HepG2 (cell line): Measurements from ENCODE around the gene PTX4. TPM values are rescaled to one million over a fixed set of nuclear protein-coding genes. Genes with fewer than 3 reads are reported as not detected.

Source experiments
- ATAC-seq: fragments of 200-7000 bp; cut with Tn5 transposase; 3 replicates; pipeline ENCODE4 v1.9.1; 2020; ENCODE audit warnings: mild to moderate bottlenecking, moderate library complexity
- BruUV-seq: library from RNA; stranded (reverse); fragments of 400-500 nt; replicated peaks from 2 replicates; lab custom pipeline; 2021; lab: Mats Ljungman, UMichigan
- CTCF ChIA-PET: fragments of 300-600 bp; formaldehyde crosslinking; extraction: SDS; loops from one replicate; lab custom pipeline; 2021; ENCODE audit warnings: low total read pairs, inconsistent platforms, low intra/inter-chr PET ratio; lab: Yijun Ruan, JAX
- POLR2A ChIA-PET: fragments of 350-600 bp; sonication (Branson Sonifier 250); formaldehyde crosslinking; loops from one replicate; lab custom pipeline; 2020; ENCODE audit warnings: antibody characterized with exemption, inconsistent platforms; lab: Yijun Ruan, JAX
- DNase-seq: peaks from one replicate; pipeline ENCODE4 v3.0.0-alpha.2; 2015; ENCODE audit warnings: low spot score
- FAIRE-seq: peaks from 3 replicates; lab custom pipeline; 2011; peaks lifted over from hg19 to GRCh38; lab: Jason Lieb, UNC
- H2AFZ ChIP-seq: one replicate; pipeline ENCODE4 v1.6.1; 2011; ENCODE audit warnings: low read length, inconsistent platforms
- H3K27ac ChIP-seq: fragments of 300-600 bp; 3 replicates; pipeline ENCODE4 v1.8.0; 2011; ENCODE audit warnings: mixed run types, mild to moderate bottlenecking, mixed read lengths, low read length, inconsistent platforms; ENCODE audit not compliant: insufficient read depth; ENCODE audit errors: extremely low read length
- H3K27me3 ChIP-seq, 2 experiments: fragments of 200-600 bp in 1 of 2; 2 replicates in 1 of 2; 3 replicates in 1 of 2; pipeline versions ENCODE4 v1.6.0 to v1.8.0; 2011; ENCODE audit warnings: low read length in 2 of 2, mild to moderate bottlenecking in 2 of 2, moderate library complexity in 2 of 2, inconsistent platforms in 1 of 2; ENCODE audit not compliant: insufficient read depth in 2 of 2, control insufficient read depth in 1 of 2
- H3K36me3 ChIP-seq, 2 experiments: fragments of 200-600 bp in 1 of 2; replicated peaks in 1 of 2; 2 replicates in 1 of 2; 3 replicates in 1 of 2; pipeline versions ENCODE4 v1.5.1 to v1.8.0; 2011; ENCODE audit warnings: low read length in 2 of 2, inconsistent platforms in 1 of 2; ENCODE audit not compliant: insufficient read depth in 2 of 2, control insufficient read depth in 1 of 2
- H3K4me1 ChIP-seq: 2 replicates; pipeline ENCODE4 v1.5.1; 2012; ENCODE audit warnings: low read length, inconsistent platforms; ENCODE audit not compliant: insufficient read depth
- H3K4me2 ChIP-seq: 2 replicates; pipeline ENCODE4 v1.6.0; 2011; ENCODE audit warnings: low read depth, low read length, inconsistent platforms
- H3K4me3 ChIP-seq, 3 experiments: fragments of 200-600 bp in 1 of 3; sonication (generic), shearing (Covaris generic) in 1 of 3; replicated peaks in 1 of 3; 2 replicates each; pipeline ENCODE4 v1.5.1; 2011 to 2016; ENCODE audit warnings: low read length in 3 of 3, inconsistent platforms in 2 of 3, low read depth in 2 of 3, mild to moderate bottlenecking in 2 of 3, control low read depth in 1 of 3, mixed read lengths in 1 of 3; ENCODE audit not compliant: insufficient read depth in 1 of 3
- H3K79me2 ChIP-seq: one replicate; pipeline ENCODE4 v1.6.1; 2011; ENCODE audit warnings: low read length, inconsistent platforms; ENCODE audit not compliant: insufficient read depth
- H3K9ac ChIP-seq: 2 replicates; pipeline ENCODE4 v1.6.0; 2011; ENCODE audit warnings: mild to moderate bottlenecking, low read depth, low read length, inconsistent platforms; ENCODE audit not compliant: insufficient read depth
- H3K9me3 ChIP-seq: 2 replicates; pipeline ENCODE4 v1.5.1; 2012; ENCODE audit warnings: mild to moderate bottlenecking, low read length
- H4K20me1 ChIP-seq: 2 replicates; pipeline ENCODE4 v1.6.0; 2011; ENCODE audit warnings: inconsistent platforms, mild to moderate bottlenecking, low read length, moderate library complexity; ENCODE audit not compliant: insufficient read depth
- AGO2 ChIP-seq: fragments of 200-400 bp; formaldehyde crosslinking; optimal IDR thresholded peaks from 2 replicates; pipeline ENCODE3; 2017; ENCODE audit warnings: mild to moderate bottlenecking, low read depth, low read length, moderate library complexity
- RAD21 ChIP-seq: fragments of 450-650 bp; formaldehyde crosslinking; IDR thresholded peaks from 2 replicates; pipeline ENCODE4 v1.5.0; 2020; ENCODE audit warnings: mild to moderate bottlenecking
- SALL1 ChIP-seq: sonication (generic); formaldehyde crosslinking; IDR thresholded peaks from 2 replicates; pipeline ENCODE4 v1.8.0; 2022; ENCODE audit warnings: mild to moderate bottlenecking, missing genetic modification reagents
- SIN3B ChIP-seq: fragments of 150-350 bp; IDR thresholded peaks from 2 replicates; pipeline ENCODE4 v1.6.1; 2014; ENCODE audit warnings: low read length
- STAG1 ChIP-seq: sonication (generic); formaldehyde crosslinking; IDR thresholded peaks from 2 replicates; pipeline ENCODE4 v1.4.0; 2020; ENCODE audit warnings: missing genetic modification reagents
- XRCC5 ChIP-seq: fragments of 200-400 bp; formaldehyde crosslinking; optimal IDR thresholded peaks from 2 replicates; pipeline ENCODE3; 2017; ENCODE audit warnings: mild to moderate bottlenecking, low read length
- YY1 ChIP-seq: IDR thresholded peaks from 2 replicates; pipeline ENCODE4 v1.6.1; 2011; ENCODE audit warnings: low read length, low read depth, moderate library complexity, mild to moderate bottlenecking; ENCODE audit not compliant: insufficient read depth, insufficient replicate concordance
- ZNF331 ChIP-seq: sonication (generic); formaldehyde crosslinking; IDR thresholded peaks from 2 replicates; pipeline ENCODE4 v1.4.0; 2020; ENCODE audit warnings: missing genetic modification reagents
- ZNF550 ChIP-seq: sonication (generic); formaldehyde crosslinking; IDR thresholded peaks from 2 replicates; pipeline ENCODE4 v1.4.0; 2020; ENCODE audit warnings: mild to moderate bottlenecking, missing genetic modification reagents, borderline replicate concordance
- ZNF687 ChIP-seq: sonication (generic); formaldehyde crosslinking; IDR thresholded peaks from 2 replicates; pipeline ENCODE4 v1.5.1; 2020; ENCODE audit warnings: mild to moderate bottlenecking, missing genetic modification reagents, moderate library complexity
- ZSCAN25 ChIP-seq: sonication (generic); formaldehyde crosslinking; IDR thresholded peaks from 2 replicates; pipeline ENCODE4 v1.8.0; 2022; ENCODE audit warnings: mild to moderate bottlenecking, missing genetic modification reagents
- WGBS: methylation state at CpG from one replicate; pipeline ENCODE4 v1.1.6; 2017; ENCODE audit warnings: low lambda C conversion rate; 5-methylcytosine and 5-hydroxymethylcytosine counted together
- in situ Hi-C: cut with HindIII; loops from 2 replicates; pipeline ENCODE4 v1.10.0; 2017; ENCODE audit warnings: low pct_unique_long_range_greater_than_20kb; ENCODE audit not compliant: extremely low pct_ligation_motif_present
- intact Hi-C: fragments of 100-400 bp; cut with micrococcal nuclease; formaldehyde crosslinking; loops from one replicate; pipeline ENCODE4 v1.10.0; 2022; ENCODE audit not compliant: unreplicated experiment
- polyA plus RNA-seq, 8 experiments: library from polyadenylated mRNA; depleted of rRNA in 3 of 8; stranded (reverse) in 7 of 8; unstranded in 1 of 8; fragments of >200 nt; fragmentation: Illumina TruSeq in 4 of 8; extraction: Trizol in 4 of 8; gene quantifications; 2 replicates each; pipeline versions ENCODE4 v1.2.1 to v1.2.3, GENCODE V29; 2011 to 2016; ENCODE audit warnings: low read depth in 4 of 8, missing spikeins in 1 of 8, mixed read lengths in 1 of 8; ENCODE audit not compliant: insufficient read depth in 1 of 8
- total RNA-seq, 5 experiments: library from RNA; depleted of rRNA; stranded (reverse); fragments of >200 nt; fragmentation: Illumina TruSeq; extraction: Trizol; gene quantifications; 2 replicates each; pipeline ENCODE4 v1.2.3, GENCODE V29; 2016; ENCODE audit warnings: low read depth in 1 of 5
- TF ChIP-seq, protein P1 (sequence below): sonication (generic); formaldehyde crosslinking; IDR thresholded peaks from 2 replicates; pipeline ENCODE4 v1.5.0; 2020; ENCODE audit warnings: mild to moderate bottlenecking, missing genetic modification reagents, moderate library complexity
- TF ChIP-seq, protein P2 (sequence below): sonication (generic); formaldehyde crosslinking; IDR thresholded peaks from 2 replicates; pipeline ENCODE4 v1.5.1; 2020; ENCODE audit warnings: missing genetic modification reagents, mild to moderate bottlenecking, borderline replicate concordance
- TF ChIP-seq, protein P3 (sequence below): IDR thresholded peaks from 2 replicates; pipeline ENCODE4 v1.6.1; 2016; ENCODE audit warnings: control low read depth

PTX4 gene
- total and polyA plus RNA-seq, 2 of the 13 experiments (the other 11 are each of a cell fraction or from before 2014, with no cell fraction given), result 0.04 TPM; not detected in 1

GRCh38 chr16:1491327-1491726 is 2.6 kb upstream of the PTX4 start:
- ATAC-seq (peak; percentile 39), FAIRE-seq (no peak), DNase-seq (peak; percentile 25)
- Histone ChIP-seq H3K4me3 (peak overlapping the region in 1 of 3 experiments; percentile 20; a peak in 1 of 6 replicates), H4K20me1 (no peaks in the 10 kb centered on the region), H3K27ac (no peak overlapping the region), H2AFZ (no peak overlapping the region), H3K27me3 (peaks cover 3 to 26% of the 10 kb centered on the region in 2 experiments; a peak in 4 of 5 replicates), H3K36me3 (peaks cover 2 to 6% of the 10 kb centered on the region in 2 experiments; a peak in 2 of 5 replicates), H3K4me1 (peaks cover 36% of the 10 kb centered on the region), H3K4me2 (peak overlapping the region; percentile 37), H3K9me3 (no peaks in the 10 kb centered on the region), H3K79me2 (peaks cover 3% of the 10 kb centered on the region), H3K9ac (no peak overlapping the region)
- 0 out of 2 replicates have a peak, but pooled peaks have one; percentile 13 for TF ChIP-seq ZNF331
- TF ChIP-seq XRCC5, result peak; percentile 22
- TF ChIP-seq, protein P1, sequence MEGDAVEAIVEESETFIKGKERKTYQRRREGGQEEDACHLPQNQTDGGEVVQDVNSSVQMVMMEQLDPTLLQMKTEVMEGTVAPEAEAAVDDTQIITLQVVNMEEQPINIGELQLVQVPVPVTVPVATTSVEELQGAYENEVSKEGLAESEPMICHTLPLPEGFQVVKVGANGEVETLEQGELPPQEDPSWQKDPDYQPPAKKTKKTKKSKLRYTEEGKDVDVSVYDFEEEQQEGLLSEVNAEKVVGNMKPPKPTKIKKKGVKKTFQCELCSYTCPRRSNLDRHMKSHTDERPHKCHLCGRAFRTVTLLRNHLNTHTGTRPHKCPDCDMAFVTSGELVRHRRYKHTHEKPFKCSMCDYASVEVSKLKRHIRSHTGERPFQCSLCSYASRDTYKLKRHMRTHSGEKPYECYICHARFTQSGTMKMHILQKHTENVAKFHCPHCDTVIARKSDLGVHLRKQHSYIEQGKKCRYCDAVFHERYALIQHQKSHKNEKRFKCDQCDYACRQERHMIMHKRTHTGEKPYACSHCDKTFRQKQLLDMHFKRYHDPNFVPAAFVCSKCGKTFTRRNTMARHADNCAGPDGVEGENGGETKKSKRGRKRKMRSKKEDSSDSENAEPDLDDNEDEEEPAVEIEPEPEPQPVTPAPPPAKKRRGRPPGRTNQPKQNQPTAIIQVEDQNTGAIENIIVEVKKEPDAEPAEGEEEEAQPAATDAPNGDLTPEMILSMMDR (CRISPR knock-in tag), result peak; percentile 44
- TF ChIP-seq, protein P2, sequence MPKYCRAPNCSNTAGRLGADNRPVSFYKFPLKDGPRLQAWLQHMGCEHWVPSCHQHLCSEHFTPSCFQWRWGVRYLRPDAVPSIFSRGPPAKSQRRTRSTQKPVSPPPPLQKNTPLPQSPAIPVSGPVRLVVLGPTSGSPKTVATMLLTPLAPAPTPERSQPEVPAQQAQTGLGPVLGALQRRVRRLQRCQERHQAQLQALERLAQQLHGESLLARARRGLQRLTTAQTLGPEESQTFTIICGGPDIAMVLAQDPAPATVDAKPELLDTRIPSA (CRISPR knock-in tag), result no peak
- TF ChIP-seq, protein P3, sequence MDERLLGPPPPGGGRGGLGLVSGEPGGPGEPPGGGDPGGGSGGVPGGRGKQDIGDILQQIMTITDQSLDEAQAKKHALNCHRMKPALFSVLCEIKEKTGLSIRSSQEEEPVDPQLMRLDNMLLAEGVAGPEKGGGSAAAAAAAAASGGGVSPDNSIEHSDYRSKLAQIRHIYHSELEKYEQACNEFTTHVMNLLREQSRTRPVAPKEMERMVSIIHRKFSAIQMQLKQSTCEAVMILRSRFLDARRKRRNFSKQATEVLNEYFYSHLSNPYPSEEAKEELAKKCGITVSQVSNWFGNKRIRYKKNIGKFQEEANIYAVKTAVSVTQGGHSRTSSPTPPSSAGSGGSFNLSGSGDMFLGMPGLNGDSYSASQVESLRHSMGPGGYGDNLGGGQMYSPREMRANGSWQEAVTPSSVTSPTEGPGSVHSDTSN (CRISPR knock-in tag), result no peak
- peak; percentile 39; the same call in 1 of the 2 replicates for TF ChIP-seq ZNF687 (CRISPR knock-in tag)
- TF ChIP-seq SALL1 (CRISPR knock-in tag), result 0 out of 2 replicates have a peak, but pooled peaks have one; percentile 10
- no peak for TF ChIP-seq AGO2
- peak; percentile 97 for TF ChIP-seq ZSCAN25 (CRISPR knock-in tag)
- TF ChIP-seq RAD21 (CRISPR knock-in tag), result no peak
- no peak for TF ChIP-seq SIN3B
- TF ChIP-seq ZNF550 (CRISPR knock-in tag), result no peak
- TF ChIP-seq YY1, result peak; percentile 44
- TF ChIP-seq STAG1, result peak; percentile 5; the same call in 1 of the 2 replicates
- WGBS, result 22% methylated on average over 12 of the region's 12 CpGs
- intact Hi-C loops, result no loop called here
- ChIA-PET POLR2A (interaction anchor here (1.0 to 1.7 kb wide), 2 partner anchors 15 to 50 kb away, joined by 3 to 6 read pairs; no protein-coding TSS in a partner anchor), CTCF (no interaction called here)
- no TSS peak for BruUV-seq
- in situ Hi-C loops, result no loop called here
